GM23248 (cell line): Measurements from ENCODE around the gene CCDC85C.

Experiments used
- EZH2 ChIP-seq: fragments of 200-600 bp; sonication (generic); IDR thresholded peaks from 2 replicates; pipeline ENCODE4 v1.6.1; 2018; ENCODE audit warnings: antibody characterized with exemption, mild to moderate bottlenecking; ENCODE audit not compliant: insufficient read depth, poor library complexity, severe bottlenecking
- EZH2phosphoT487 ChIP-seq: fragments of 200-600 bp; sonication (generic); IDR thresholded peaks from 2 replicates; pipeline ENCODE4 v1.6.1; 2018; ENCODE audit warnings: antibody characterized with exemption, moderate library complexity, mild to moderate bottlenecking, low read depth; ENCODE audit not compliant: insufficient read depth

DNA sequence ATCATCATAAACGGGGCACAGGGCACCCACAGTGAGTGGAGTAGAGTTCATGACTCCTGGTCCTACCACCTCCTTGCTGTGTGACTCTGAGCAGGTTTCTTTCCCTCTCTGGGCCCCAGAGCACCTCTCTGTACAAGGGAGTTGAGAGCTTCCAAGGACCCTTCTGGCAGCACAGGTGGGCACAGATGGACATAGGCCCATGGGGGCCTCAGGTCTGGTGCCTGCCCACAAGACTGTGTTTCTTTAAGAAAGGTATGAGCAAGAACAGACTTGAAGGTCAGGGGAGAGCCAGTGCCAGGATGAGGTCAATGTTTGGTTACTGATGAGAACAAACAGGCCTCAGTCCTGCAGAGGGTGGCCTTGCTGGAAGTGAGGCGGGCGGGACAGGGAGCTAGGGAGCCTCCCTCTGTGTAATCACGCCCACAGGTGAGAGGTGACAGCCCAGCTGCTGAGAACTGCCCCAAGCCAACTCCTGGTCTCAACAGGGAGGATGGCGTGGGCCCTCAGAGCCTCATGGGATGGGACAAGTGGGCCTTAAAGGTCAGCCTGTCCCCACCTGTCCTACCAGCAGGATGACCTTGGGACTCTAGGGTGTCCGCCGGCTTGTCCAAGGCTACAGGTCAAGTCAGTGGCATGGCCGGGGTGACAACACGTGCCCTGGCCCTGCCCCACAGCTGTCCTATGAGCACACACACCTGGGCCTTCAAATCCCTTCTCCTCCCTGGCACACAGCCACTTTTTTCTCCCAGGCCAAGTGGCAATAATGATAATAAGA, 49.1 kb downstream of the CCDC85C start:
- TF ChIP-seq EZH2 (no peak), EZH2phosphoT487 (no peak)
